HepG2 (cell line): ENCODE results near the gene SDC4. TPM values are rescaled to one million over a fixed set of nuclear protein-coding genes. Genes with fewer than 3 reads are reported as not detected.

ENCODE experiments used
- AHDC1 ChIP-seq: sonication (generic); formaldehyde crosslinking; IDR thresholded peaks from 2 replicates; pipeline ENCODE4 v1.5.1; 2020; ENCODE audit warnings: mild to moderate bottlenecking, missing genetic modification reagents, borderline replicate concordance
- CERS6 ChIP-seq: sonication (generic); formaldehyde crosslinking; IDR thresholded peaks from 2 replicates; pipeline ENCODE4 v1.5.0; 2020; ENCODE audit warnings: missing genetic modification reagents
- KLF13 ChIP-seq: sonication (generic); formaldehyde crosslinking; IDR thresholded peaks from 2 replicates; pipeline ENCODE4 v1.4.0; 2020; ENCODE audit warnings: mild to moderate bottlenecking, missing genetic modification reagents
- LCORL ChIP-seq, 2 experiments: fragments of 450-650 bp in 1 of 2; sonication (generic) in 1 of 2; formaldehyde crosslinking in 1 of 2; IDR thresholded peaks; 2 replicates each; pipeline versions ENCODE4 v1.5.0 to v1.6.1; 2017 to 2020; ENCODE audit warnings: antibody characterized with exemption in 1 of 2, missing genetic modification reagents in 1 of 2
- NKX3-1 ChIP-seq: sonication (generic); formaldehyde crosslinking; IDR thresholded peaks from 2 replicates; pipeline ENCODE4 v1.5.0; 2020; ENCODE audit warnings: missing genetic modification reagents
- NR2F1 ChIP-seq, 2 experiments: fragments of 450-650 bp in 1 of 2; formaldehyde crosslinking in 1 of 2; IDR thresholded peaks; 2 replicates each; pipeline versions ENCODE4 v1.5.0 to v1.6.1; 2016 to 2020; ENCODE audit warnings: mild to moderate bottlenecking in 1 of 2, missing compliant biosample characterization in 1 of 2, missing genetic modification reagents in 1 of 2, moderate library complexity in 1 of 2
- PRMT3 ChIP-seq: sonication (generic); formaldehyde crosslinking; IDR thresholded peaks from 2 replicates; pipeline ENCODE4 v1.8.1; 2022; ENCODE audit warnings: low read depth, mild to moderate bottlenecking, moderate library complexity, missing genetic modification reagents, borderline replicate concordance
- REPIN1 ChIP-seq: sonication (generic); formaldehyde crosslinking; IDR thresholded peaks from 2 replicates; pipeline ENCODE4 v1.8.0; 2022; ENCODE audit warnings: missing genetic modification reagents, low read depth, mild to moderate bottlenecking, borderline replicate concordance
- STAT5B ChIP-seq: sonication (generic); formaldehyde crosslinking; IDR thresholded peaks from 2 replicates; pipeline ENCODE4 v1.4.0; 2020; ENCODE audit warnings: missing genetic modification reagents
- STAT6 ChIP-seq: sonication (generic); formaldehyde crosslinking; IDR thresholded peaks from 2 replicates; pipeline ENCODE4 v1.4.0; 2020; ENCODE audit warnings: missing genetic modification reagents, mild to moderate bottlenecking, borderline replicate concordance
- ZNF24 ChIP-seq: fragments of 450-650 bp; IDR thresholded peaks from 2 replicates; pipeline ENCODE4 v1.6.1; 2017; ENCODE audit warnings: antibody characterized with exemption, mild to moderate bottlenecking
- ZNF280D ChIP-seq: sonication (generic); formaldehyde crosslinking; IDR thresholded peaks from 2 replicates; pipeline ENCODE4 v1.5.1; 2020; ENCODE audit warnings: mild to moderate bottlenecking, missing genetic modification reagents
- ZNF556 ChIP-seq: sonication (generic); formaldehyde crosslinking; IDR thresholded peaks from 2 replicates; pipeline ENCODE4 v1.4.0; 2020; ENCODE audit warnings: mild to moderate bottlenecking, missing genetic modification reagents, borderline replicate concordance
- polyA plus RNA-seq, 8 experiments: library from polyadenylated mRNA; depleted of rRNA in 3 of 8; stranded (reverse) in 7 of 8; unstranded in 1 of 8; fragments of >200 nt; fragmentation: Illumina TruSeq in 4 of 8; extraction: Trizol in 4 of 8; gene quantifications; 2 replicates each; pipeline versions ENCODE4 v1.2.1 to v1.2.3, GENCODE V29; 2011 to 2016; ENCODE audit warnings: low read depth in 4 of 8, missing spikeins in 1 of 8, mixed read lengths in 1 of 8; ENCODE audit not compliant: insufficient read depth in 1 of 8
- total RNA-seq, 5 experiments: library from RNA; depleted of rRNA; stranded (reverse); fragments of >200 nt; fragmentation: Illumina TruSeq; extraction: Trizol; gene quantifications; 2 replicates each; pipeline ENCODE4 v1.2.3, GENCODE V29; 2016; ENCODE audit warnings: low read depth in 1 of 5

The SDC4 gene
- total and polyA plus RNA-seq, 2 of the 13 experiments (the other 11 are each of a cell fraction or from before 2014, with no cell fraction given) = 49.0 to 65.1 TPM

- TF ChIP-seq CERS6 (CRISPR knock-in tag) = no peak
- peak; percentile 74 for TF ChIP-seq ZNF556 (CRISPR knock-in tag)
- TF ChIP-seq KLF13 (CRISPR knock-in tag) = no peak
- no peak for TF ChIP-seq ZNF280D (CRISPR knock-in tag)
- peak; percentile 3 to 10; a peak in 2 of 4 replicates for TF ChIP-seq NR2F1 (CRISPR knock-in tag; IDR thresholded peaks at IDR 0.05)
- TF ChIP-seq PRMT3 (CRISPR knock-in tag) = no peak
- no peak for TF ChIP-seq STAT5B
- TF ChIP-seq ZNF24 = no peak
- no peak for TF ChIP-seq LCORL (IDR thresholded peaks at IDR 0.05)
- 0 out of 2 replicates have a peak, but pooled peaks have one; percentile 21 for TF ChIP-seq LCORL (CRISPR knock-in tag; IDR thresholded peaks at IDR 0.05)
- 0 out of 2 replicates have a peak, but pooled peaks have one; percentile 83 for TF ChIP-seq STAT6 (CRISPR knock-in tag)
- 0 out of 2 replicates have a peak, but pooled peaks have one; percentile 59 for TF ChIP-seq NKX3-1
- no peak for TF ChIP-seq AHDC1 (CRISPR knock-in tag)
- TF ChIP-seq REPIN1 (CRISPR knock-in tag) = peak; percentile 80
Measured at GRCh38 chr20:45343532-45344167, 4.6 kb downstream of the SDC4 start (continued).
